GM18867 (cell line): ENCODE results near the gene MEF2D.

Experiments used
- ATAC-seq: cut with Tn5 transposase; IDR thresholded peaks from one replicate; pipeline ENCODE4 v1.9.1; 2021; ENCODE audit warnings: mild to moderate bottlenecking, moderate library complexity; ENCODE audit not compliant: unreplicated experiment

The MEF2D gene

GRCh38 chr1:156430866-156431265, 69.7 kb downstream of the MEF2D start:
- ATAC-seq: no peak

- ATAC-seq: no peak
Observed at GRCh38 chr1:156430303-156430702, 70.3 kb downstream of the MEF2D start.

GRCh38 chr1:156429313-156430060, 71.1 kb downstream of the MEF2D start:
- ATAC-seq: no peak

- no peak for ATAC-seq
Observed at GRCh38 chr1:156428746-156429288, 71.8 kb downstream of the MEF2D start.

- no peak for ATAC-seq
Observed at GRCh38 chr1:156427957-156428356, 72.6 kb downstream of the MEF2D start.

- ATAC-seq: no peak
Observed at GRCh38 chr1:156425943-156426342, 74.6 kb downstream of the MEF2D start.

- ATAC-seq: no peak
Observed at GRCh38 chr1:156424806-156425432, 75.7 kb downstream of the MEF2D start.

GRCh38 chr1:156423422-156424352, 76.9 kb downstream of the MEF2D start:
- ATAC-seq: no peak

GRCh38 chr1:156422602-156423091, 77.9 kb downstream of the MEF2D start:
- ATAC-seq: no peak

- no peak for ATAC-seq
Observed at GRCh38 chr1:156421939-156422601, 78.5 kb downstream of the MEF2D start.

GRCh38 chr1:156421062-156421938, 79.3 kb downstream of the MEF2D start:
- peak; percentile 69 for ATAC-seq

GRCh38 chr1:156420205-156421061, 80.1 kb downstream of the MEF2D start:
- peak; percentile 55 for ATAC-seq

GRCh38 chr1:156419854-156420204, 80.7 kb downstream of the MEF2D start:
- ATAC-seq: peak; percentile 28

- no peak for ATAC-seq
Observed at GRCh38 chr1:156418416-156419070, 82.0 kb downstream of the MEF2D start.

- ATAC-seq: no peak
Observed at GRCh38 chr1:156417401-156418020, 83.1 kb downstream of the MEF2D start.

GRCh38 chr1:156416993-156417392, 83.6 kb downstream of the MEF2D start:
- no peak for ATAC-seq

- ATAC-seq: no peak
Observed at GRCh38 chr1:156414461-156415064, 86.0 kb downstream of the MEF2D start.
